ENCODE measurements around the gene DVL2.

The DVL2 gene

DNA sequence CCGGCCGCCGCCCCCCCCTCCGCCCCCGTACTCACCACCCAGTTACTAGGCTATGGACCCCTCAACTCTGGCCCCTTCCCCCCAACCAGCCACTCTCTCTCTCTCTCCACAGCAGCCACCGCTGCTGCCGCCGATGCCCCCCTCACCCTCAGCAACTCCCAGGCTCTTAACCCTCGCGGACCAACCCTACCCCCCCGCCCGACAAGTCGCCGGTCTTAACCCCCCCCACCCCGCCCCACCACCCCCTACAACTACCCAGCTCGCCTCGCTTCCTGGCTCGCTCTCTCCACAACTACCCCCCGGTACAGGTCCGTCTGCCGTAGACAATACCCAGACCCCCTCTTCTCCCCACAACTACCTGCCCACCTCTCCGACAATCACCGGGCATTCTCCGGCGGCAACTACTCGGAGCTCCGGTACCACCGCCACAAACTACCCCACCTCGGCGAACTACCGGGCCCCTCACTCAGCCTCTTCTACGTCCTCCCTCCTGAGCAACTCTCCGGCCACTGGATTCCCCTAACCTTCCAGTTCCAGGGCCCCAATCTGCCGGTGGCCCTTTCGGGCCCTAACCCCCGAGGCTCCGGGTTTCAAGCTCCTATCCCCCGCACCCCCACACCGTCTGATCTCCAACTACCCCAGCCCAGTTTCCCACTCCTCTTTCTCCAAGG is 4.2 kb upstream of the DVL2 start:
- no peak for DNase-seq (ENCODE audit: low read depth in 2 of 2)

DNA sequence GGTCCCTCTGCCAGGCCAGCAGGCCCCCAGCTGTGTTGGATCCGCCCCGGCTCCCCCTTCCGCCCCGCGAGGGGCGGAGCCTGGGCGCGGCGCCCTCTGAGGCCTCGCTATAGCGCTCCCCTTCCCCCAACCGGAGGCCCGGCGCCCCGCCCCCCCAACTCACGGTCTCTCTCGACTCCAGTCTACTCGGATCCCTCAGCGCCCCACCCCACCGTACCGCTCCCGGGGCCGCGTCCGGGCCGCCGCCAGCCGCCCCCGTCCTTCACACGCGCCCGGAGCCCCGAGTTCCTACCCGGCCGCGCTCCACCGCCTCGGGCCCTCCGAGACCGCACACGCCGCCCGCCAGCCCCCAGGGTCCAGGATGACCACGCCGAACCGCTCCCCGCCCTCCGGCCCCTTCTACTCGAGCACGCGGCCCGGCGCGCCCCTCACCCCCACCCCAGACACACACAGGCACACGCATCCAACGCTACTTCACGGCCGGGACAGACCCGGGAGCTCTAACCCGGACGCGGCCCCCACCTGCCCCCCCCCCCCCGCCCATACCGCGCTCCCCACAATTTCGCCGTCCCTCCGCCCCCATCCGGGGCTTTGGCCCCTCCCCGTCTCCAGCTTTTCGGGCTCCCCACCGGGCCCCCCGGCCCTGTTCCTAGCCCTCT is 3.6 kb upstream of the DVL2 start:
- peak; percentile 81 to 90 for DNase-seq (ENCODE audit: low read depth in 2 of 2)

DNA sequence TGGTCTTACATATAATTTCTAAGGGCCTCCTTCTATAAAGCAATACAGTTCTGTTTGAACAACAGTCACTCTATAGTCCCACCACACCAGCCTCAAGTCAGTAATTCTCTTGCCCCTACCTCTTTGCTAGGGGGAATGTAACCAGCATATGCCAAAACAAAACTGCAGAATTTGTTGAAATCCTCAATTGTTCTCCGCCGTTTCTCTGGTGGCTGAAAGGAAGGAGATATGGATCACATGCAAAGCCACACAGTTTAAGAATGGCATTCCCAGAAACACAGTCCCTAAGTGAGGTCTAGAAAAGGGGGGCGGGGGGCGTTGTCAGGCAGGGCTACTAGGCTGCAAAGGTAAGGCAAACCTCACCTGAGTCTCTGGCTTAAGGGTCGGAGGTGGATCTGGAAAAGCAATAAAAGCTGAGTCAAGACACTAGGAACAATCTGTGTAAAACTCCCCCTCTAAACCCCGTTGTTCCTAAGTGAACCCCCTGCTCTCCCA is 3.0 kb upstream of the DVL2 start:
- no peak for DNase-seq (ENCODE audit: low read depth in 2 of 2)

DNA sequence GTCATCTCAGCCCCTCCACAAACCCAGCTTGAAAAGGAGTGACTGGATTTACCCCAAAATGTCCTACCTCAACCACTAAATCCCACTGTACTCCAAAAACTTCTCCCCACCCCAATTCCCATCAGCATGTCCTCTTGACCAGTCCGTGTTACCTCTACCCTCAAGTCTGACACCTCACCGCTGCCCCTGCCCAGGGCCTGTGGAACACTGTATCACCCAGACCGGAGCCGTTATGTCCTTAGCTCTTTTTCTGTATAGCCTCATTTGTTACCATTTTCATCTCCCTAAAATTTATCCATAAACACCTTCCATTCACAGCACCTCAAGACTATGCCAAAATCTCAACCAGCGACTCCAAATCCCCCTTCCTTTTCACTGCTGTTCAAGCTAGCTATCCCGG is 2.5 kb upstream of the DVL2 start:
- DNase-seq (ENCODE audit: low read depth in 2 of 2), result no peak

DNA sequence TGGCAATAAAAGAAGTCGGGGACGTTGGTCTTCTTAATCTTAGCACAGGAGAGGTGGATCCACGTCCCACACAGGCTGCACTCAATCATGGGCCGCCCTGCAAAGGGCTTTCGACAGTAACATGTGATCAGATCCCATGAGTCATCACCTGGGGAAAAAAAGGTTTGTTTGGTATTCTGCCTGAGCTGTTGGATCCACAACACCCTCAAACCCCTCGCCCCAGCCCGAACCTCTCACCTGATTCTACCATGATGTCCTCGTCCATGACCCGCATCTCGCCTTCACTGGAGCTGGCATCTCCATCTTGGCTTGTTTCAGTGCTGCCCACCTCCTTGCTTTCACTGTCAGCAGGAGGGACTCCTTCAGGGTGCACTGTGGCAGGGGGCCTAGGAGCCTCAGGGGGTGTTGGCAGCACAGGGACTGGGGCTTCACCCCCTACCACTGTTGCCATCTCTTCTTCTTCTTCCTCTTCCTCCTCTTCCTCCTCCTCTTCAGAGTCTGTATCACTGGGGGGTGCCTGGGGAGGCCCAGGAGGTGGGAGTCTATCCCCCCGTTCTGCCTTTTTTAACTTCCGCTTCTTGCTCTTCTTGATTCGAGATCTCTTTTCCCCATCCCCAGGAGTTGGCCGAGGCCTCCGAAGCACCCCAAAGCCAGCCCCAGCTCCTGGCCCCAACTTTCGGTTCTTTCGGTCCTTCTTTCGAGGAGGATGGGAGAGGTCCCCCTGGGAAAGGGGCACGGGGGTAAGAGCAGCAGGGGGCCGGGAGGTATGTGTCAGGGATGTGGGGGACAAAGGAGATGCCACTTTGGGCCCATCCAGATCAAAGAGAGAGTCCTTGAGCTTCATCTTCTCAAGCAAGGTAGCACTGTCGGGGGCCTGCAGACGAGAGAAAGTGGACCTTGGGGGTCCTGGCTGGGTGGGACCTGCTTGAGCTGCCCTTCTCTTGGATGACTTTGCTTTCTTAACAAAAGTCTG is 1.7 kb upstream of the DVL2 start:
- no peak for DNase-seq (ENCODE audit: low read depth in 2 of 2)

DNA sequence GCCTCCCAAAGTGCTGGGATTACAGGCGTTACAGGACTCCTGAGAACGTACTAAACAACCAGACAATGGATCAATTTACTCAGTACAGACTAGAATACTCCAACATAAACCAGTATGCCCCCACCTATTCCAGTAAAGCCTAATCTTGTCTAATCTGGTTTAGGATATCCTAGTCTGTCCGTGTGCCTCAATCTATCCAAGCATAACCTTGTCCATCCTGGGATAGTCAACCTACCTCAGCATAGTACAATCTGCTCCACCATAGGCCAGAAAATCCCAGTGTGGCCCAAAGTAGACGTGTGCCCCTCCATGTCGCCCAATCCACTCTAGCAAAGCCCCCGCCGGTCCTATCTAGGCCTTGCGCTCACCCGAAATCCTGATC is 625 bp downstream of the DVL2 start:
- no peak for DNase-seq (ENCODE audit: low read depth in 2 of 2)

DNA sequence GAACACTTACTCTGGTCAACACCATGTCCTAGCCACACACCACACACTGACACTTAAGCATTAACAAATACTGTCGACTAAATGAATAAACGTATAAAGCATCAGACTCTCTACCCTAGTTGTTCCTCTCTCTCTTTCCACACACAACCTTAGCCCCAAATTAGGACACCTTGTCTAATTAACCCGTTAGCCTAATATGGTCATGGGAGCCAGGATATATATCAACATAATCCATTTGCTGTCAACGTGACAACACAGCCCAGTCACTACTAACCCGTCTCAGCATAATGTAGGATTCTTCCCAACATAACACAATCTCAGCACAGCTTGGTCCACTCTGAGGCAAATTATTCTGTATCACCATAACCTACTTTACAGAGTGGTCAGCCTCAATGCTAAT is 2.2 kb downstream of the DVL2 start:
- no peak for DNase-seq (ENCODE audit: low read depth in 2 of 2)

DNA sequence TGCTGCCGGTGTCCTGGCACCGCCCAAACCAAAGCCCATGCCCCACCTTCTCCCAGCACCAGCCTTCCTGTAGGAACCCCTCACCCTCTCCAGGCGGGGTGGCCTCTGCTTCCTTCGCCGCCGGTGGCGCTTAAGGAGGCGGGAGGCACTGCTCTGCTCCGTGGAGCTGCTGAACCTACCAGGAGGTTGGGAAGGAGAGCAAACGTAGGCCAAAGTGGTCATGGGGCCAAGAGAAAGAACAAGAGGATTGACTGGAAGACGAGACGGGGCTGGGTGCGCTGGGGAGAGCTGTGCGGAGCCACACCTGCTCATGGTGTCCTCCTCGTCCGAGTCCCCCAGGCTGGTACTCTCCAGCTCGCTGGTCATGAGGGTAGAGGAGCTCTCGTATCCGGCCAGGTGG is 4.8 kb downstream of the DVL2 start:
- no peak for DNase-seq (ENCODE audit: low read depth in 2 of 2)

DNA sequence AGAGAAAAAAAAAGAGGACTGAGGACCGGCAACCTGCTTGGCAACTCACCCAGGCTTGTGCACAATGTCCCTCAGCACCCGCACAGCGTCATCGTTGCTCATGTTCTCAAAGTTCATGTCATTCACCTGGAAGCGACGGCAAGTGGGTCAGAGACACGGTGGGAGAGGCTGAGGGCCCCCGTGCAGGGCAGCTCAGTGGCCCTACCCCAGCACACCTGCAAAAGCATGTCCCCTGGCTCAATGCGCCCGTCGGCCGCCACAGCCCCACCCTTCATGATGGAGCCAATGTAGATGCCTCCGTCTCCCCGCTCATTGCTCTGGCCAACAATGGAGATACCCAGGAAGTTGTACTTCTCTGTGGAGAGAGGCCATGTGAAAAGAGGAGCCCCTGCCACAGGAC is 5.4 kb downstream of the DVL2 start:
- no peak for DNase-seq (ENCODE audit: low read depth in 2 of 2)

DNA sequence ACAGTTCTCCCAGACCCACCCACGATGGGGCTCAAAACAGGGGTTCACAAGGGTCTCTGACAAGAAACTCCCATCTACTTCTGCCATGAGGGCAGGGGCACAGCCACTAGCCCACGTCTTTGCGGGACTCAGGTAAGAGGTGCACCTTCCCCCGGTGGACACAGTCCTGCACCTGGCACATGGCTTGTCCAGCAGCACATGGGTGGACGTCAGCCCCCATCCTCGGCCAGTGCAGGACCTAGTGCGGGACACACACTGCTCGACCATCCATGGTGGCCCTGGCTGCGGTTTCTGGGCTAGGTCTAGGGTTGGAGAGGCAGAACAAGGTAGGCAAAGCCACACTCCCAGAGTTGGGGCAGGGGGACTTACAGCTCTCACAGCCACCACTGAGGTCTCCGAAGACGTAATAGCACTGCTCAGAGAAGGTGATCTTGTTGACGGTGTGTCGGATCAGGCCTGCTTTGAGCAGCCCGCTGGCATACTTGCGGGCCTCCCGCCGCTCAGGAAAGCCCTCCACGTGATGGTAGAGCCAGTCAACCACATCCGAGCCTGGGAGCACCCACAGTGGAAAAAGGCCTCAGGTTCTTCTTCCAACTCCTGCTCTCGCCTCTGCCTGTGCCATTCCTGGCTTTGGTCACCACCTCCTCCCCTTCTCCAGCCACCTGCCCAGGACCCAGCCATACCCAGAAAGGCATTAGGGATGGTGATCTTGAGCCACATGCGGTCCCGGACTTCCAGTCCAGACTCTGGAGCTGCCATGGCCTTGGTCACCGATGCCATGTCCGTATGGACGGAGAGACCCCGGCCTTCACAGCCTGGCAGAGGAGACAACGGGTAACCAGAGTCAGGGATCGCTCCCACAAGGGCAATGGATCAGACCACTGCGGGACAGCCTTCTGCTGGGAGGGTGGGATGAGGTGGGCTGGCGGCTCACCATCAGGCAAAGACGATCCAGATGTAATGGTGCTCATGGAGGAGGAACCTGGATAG is 7.3 kb downstream of the DVL2 start:
- DNase-seq (ENCODE audit: low read depth in 2 of 2), result no peak

DNA sequence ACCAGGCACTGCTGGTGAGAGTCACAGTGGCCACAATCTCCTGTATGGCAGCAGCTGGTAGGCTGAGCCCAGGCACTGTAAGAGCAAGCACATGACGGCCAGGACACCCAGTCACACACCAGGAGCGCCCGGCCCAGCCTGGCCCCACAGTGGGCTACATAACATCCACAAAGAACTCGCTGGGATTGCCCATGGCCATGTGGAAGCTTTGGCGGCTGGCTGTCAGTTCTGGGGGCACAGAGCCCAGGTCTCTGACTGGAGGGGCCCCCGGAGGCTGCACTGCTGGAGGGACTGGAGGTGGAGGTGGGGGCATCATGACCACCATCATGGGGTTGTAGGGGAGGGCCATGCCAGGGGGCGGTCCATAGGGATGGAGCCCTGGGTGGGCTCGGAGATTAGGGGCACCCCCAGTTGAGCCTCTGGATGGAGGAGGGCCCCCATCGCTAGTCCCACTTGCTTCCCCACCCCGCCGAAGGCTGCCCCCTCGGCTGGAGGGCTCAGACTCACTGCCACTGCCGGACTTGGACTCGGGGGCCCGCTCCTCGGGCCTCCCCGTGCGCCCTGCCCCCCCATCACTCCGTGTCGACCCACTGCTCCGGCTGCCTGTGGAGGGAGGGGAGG is 8.5 kb downstream of the DVL2 start:
- no peak for DNase-seq (ENCODE audit: low read depth in 2 of 2)

DNA sequence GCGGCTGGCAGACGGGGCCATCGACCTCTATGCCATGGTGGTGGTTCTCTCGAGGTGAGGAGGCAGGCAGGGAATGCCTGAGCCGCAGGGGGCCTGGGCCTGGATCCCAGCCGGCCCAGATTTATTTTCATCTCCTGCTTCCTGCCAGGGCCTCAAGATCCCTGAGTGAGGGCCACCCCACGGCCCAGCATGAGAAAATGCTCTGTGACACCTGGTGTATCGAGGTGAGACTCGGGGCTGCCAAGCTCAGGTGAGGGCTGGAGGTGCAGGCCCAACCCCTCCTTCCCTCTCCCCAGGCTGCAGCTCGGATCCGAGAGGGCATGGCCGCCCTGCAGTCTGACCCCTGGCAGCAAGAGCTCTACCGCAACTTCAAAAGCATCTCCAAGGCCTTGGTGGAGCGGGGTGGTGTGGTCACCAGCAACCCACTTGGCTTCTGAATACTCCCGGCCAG is 9.6 kb downstream of the DVL2 start:
- DNase-seq (ENCODE audit: low read depth in 2 of 2), result no peak

DNA sequence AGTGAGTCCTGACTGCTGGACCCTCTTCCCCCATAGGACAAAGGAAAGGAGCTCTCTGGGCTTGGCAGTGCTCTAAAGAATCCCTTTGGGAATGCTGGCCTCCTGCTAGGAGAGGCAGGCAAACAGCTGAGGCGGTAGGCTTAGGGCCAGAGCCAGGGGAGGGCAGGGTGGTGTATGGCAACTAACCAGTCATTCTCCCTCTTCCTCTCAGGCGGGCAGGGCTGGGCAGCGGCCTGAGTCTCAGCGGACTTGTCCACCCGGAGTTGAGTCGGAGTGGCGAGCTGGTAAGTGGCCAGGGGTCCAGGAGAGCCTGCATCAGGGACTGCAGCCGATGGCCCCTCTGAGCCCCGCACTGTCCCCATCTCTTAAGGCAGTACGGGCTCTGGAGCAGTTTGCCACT is 10.2 kb downstream of the DVL2 start:
- no peak for DNase-seq (ENCODE audit: low read depth in 2 of 2)

DNA sequence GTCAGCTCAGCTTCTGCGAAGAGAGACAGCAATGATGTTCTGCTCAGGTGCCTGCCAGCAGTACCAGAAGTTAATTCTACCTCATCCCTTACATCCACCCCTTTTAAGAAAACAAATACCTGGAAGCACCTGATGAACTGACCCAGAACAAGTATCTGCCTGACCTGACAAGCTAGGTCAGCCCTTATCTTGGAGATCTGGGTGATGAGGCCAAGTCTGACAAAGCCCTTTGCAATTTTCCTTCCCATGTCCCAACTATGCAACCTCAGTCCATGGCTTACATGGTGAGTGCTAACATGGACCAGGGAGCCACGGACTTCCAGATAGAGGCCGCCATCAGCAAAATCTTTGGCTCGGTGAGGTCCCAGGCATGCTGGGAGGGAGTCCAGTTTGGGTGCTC is 10.9 kb downstream of the DVL2 start:
- no peak for DNase-seq (ENCODE audit: low read depth in 2 of 2)

DNA sequence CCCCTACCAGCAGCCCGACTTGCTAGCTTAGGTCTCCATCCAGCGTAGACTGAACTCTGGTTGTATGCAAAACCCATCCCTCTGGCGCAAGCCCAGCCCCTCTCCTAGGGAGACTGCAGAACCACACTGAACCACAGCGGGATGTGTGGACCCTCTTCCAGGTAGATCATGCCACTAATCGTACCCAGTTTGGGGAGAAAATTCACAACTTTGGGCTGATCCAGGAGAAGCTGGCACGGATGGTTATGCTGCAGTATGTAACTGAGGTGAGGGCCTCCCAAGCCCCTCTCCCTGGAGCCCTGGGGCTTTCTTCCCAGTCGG is 11.4 kb downstream of the DVL2 start:
- no peak for DNase-seq (ENCODE audit: low read depth in 2 of 2)

DNA sequence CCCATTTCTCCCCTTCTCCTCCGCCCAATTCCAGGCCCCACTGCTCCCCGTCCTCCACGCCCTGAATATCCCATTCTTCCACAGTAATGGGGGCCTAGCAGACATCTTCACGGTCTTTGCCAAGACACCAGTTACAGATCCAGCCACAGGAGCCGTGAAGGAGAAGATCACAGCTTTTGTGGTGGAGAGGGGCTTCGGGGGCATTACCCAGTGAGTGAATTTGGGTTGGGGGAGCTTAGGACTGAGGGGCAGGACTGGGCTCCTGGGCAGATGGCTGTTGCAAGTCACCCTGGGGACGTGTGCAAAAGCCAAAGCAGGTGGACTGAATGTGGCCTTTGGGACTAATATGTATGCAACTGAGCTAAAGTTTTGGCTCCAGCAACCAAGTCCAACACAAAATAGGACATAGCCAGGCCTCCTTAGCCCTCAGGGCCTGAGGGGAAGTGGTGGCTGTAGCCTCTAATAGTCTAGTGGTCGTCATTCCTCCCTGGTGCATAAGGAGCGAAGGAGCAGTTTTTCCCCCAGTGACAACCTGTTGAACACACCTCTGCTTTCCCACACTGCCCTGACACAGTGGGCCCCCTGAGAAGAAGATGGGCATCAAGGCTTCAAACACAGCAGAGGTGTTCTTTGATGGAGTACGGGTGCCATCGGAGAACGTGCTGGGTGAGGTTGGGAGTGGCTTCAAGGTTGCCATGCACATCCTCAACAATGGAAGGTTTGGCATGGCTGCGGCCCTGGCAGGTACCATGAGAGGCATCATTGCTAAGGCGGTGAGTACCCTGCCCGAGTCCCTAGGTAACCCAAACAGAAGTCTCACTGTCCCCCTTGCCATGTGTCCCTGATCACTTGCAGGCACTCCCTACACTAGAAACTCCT is 12.0 kb downstream of the DVL2 start:
- DNase-seq (ENCODE audit: low read depth in 2 of 2), result no peak

DNA sequence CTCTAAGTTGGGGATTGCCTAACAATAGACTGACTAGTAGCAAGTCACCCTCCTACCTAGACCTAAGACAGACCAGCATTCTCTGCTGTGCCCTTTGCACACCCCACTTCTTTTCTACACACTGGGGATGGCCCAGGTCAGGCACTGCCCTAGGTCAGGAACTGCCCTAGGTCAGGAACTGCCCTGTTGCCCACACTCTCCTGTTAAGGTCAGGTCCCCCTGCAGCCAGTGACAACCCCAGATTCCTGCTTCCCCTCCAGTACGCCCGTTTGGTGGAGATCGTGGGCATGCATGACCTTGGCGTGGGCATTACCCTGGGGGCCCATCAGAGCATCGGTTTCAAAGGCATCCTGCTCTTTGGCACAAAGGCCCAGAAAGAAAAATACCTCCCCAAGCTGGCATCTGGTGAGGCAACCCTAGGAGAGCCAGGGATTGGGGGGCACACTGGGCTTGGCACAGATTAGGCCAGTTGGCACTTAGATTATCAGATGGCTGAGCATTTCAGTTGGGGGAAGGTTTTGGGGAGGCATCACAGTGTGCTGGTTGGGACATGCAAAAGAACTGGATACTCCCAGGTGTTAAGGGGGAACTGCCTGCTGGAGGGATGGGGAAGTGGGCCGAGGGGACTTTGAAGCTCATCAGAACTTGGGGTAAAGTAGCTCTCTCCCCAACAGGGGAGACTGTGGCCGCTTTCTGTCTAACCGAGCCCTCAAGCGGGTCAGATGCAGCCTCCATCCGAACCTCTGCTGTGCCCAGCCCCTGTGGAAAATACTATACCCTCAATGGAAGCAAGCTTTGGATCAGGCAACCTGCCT is 12.8 kb downstream of the DVL2 start:
- DNase-seq (ENCODE audit: low read depth in 2 of 2), result no peak

DNA sequence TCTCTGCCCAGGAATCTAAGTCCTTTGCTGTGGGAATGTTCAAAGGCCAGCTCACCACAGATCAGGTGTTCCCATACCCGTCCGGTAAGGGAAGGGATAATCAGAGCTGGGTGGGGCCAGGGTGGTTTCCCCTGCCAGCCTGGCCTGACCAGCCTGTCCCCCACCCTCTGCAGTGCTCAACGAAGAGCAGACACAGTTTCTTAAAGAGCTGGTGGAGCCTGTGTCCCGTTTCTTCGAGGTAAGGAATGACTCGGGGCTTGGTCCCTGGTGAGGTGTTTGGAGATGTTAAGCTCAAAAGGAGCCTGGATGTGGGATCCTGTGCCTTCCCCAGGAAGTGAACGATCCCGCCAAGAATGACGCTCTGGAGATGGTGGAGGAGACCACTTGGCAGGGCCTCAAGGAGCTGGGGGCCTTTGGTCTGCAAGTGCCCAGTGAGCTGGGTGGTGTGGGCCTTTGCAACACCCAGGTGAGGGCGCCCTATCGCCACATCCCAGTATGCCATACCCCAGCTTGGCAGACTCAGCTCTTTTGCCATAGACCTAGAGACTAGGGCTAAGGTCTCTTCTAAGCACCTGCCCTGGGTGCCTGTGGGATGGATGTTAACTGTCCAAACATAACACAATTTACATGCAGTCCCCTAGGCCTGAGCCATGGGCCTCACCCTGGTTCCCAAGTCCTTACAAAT is 13.6 kb downstream of the DVL2 start:
- DNase-seq (ENCODE audit: low read depth in 2 of 2), result peak in 1 of 2 donors; percentile 43
